Activated gamma-delta T cell (primary cell): ENCODE data around the gene FBXL16.
"Not testable (repeated sequence)": the region's sequence is repeated elsewhere in the genome, so short reads cannot be mapped to it uniquely, and the experiment has no call there.

Source experiments
- DNase-seq: peaks from one replicate; lab custom pipeline; 2025; lab: John Stamatoyannopoulos, UW

FBXL16 gene

GRCh38 chr16:692356-693108 is 13.1 kb downstream of the FBXL16 start:
- no peak for DNase-seq

DNA sequence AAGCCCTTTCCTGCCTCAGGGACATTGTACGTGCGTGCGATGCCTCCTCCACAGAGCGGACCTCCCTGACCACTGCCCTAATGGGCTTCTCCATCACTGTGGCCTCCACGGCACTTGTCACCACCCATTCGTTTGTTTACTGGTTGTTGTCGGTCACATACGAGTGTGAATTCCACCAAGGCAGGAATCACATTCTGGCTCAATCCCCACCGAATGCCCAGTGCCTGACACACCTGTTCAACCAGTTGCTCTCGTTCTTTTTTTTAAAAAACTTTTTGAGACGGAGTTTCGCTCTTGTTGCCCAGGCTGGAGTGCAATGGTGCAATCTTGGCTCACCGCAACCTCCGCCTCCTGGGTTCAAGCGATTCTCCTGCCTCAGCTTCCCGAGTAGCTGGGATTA is 14.4 kb downstream of the FBXL16 start:
- DNase-seq, result not testable (repeated sequence)

DNA sequence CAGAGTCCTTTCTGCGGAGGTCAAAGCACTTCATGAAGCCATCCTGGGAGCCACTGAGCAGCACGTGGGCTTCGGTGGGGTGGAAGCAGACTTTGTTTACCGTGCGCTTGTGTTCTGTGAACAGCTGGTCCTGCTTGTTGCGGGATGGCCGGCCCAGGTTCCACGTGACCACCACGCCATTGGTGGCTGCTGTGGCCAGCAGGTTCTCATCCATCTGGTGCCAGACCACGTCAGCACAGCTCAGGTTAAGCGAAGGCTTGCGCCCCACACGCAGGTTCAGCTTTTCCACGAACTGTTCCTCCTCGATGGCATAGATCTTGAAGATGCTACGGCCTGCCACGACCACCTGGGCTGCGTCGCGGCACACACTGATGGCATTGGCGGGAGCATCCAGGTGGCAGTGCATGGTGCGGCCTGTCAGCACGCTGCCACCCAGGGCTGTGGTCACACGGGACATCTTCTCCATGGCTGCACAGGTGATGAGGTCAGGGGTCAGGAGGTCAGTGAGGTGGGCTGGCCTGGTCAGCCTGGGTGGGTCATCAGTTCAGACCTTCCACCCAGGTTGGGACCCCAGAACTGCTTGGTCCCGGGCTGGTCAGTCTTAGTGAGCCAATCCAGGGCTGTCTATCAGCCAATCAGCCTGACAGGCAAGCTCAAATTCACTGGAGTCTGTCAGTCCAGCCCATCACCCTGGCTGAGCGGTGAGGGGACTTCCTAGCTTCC is 16.3 kb downstream of the FBXL16 start:
- DNase-seq, result no peak

GRCh38 chr16:687499-687898 is 18.1 kb downstream of the FBXL16 start:
- no peak for DNase-seq

- no peak for DNase-seq
These were observed 18.9 kb downstream of the FBXL16 start for GRCh38 chr16:686459-687260.

DNA sequence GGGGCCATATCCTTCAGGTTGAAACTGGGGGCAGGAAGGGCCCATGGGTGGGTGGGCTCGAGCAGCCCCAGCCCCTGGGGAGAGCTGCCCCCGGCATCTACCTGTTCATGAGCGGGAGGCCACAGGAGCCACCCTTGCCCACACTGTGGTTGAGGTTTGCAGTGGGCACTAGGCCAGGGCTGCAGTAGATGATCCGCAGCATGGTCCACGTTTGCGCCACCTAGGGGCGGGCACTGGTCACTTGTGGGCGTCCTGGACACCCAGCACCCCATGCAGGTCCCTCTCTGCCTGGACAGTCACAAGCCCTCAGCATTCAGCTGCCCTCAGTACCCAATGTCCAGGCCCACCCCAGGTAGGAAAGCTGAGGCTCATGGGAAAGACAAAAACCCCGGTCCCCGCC is 19.6 kb downstream of the FBXL16 start:
- no peak for DNase-seq

DNA sequence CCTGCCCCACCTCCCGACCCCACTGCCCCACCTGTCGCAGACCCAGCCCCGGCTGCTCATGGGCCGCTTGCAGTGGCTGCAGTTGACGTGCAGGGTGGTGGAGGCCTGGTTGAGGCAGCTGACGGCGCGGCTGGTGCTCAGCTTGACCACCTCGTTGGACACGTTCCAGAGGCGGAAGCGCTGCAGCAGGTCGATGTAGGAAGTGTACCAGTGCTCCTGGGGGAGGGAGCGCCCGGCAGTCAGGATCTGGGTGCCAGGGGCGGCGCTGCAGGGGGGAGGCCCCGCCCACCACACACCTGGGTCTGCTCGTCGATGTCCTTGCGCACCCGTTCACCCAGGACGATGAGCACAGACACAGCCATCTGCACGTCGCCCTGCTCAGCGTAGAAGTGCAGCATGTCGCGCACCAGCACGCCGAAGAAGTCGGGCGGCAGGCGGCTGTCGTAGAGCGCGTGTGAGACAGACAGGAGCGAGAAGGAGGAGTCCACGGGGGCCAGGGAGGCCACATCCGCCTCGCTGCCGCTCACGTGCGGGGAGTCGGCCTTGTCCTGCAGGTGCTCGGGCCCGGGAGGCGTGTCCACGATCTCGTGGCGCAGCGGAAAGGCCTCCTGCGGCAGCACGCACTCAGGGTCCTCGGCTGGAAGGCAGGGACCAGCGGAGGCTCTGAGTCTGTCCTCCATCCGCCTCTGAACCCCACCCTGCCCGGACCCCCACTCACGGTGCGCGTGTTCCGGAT is 20.5 kb downstream of the FBXL16 start:
- no peak for DNase-seq

DNA sequence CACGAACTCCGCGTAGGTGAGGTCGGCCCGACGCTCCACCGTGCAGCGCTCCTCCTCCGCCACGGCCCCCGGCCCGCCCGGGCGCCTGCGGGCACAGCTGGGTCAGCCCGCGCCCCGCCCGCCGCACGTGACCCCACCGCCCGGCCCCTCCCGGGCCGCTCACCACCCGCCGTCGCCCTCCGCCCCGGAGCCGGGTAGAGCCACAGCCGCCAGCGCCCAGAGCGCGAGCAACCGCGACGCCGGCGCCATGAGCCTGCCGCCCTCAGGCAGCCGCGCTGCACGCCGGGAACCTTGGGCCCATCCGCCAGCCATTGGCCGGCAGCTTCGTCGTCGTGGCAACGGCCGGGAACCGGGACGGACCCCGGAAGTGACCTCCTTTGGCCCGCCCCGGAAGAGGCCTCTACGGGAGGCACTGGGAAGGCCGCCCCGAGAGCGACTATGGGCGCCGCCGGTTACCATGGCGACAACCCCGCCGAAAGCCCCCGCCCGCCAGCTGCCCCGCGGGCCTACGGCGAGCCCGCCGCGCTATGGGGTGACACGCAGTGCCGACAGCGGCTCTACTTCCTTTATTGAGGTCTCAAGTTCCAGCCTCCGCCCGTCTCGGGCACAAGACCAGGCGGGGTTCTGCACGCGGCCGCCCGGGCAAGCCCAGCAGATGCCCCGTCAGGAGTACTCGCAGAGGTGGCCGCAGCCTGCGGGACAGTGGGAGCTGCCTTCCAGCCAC is 21.4 kb downstream of the FBXL16 start, which contains the start of gene JMJD8:
Gene JMJD8, minus strand, starts transcription at position 264 of the 724 bp plus-strand sequence. Its CDS starts 15 bp downstream, at position 249.
- DNase-seq, result peak; percentile 94

DNA sequence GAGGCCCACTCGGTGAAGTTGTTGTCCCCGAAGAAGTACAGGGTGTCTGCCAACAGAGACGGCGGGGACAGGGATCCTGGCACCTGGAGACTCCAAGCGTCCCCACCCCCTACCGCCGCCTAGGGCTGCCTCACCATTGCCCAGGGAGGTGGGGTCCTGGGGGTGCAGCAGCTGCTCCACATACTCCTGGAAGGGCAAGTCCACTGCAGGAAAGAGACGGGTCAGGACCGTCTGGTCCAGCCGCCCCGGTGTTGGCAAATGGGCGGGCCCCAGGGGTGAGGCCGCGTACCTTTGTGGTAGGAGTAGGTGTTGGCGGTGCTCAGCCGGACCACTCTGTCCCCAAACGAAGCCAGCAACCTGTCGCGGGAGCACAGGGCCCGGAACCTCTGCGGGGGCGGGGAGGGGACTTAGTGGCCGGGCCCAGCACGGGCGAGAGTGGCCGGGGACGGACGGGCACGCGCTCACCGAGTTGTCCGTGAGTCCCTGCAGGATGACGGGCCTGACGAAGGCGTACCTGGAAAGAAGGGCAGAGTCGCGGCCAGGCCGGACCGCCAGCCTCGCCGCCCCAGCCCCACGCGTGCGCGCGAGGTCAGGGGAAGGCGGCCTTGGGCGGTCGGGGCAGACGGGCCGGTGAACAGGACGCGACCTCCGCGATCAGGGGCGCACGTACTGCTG is 22.1 kb downstream of the FBXL16 start:
- DNase-seq, result no peak

GRCh38 chr16:682493-683395 is 22.9 kb downstream of the FBXL16 start:
- DNase-seq, result no peak

- DNase-seq, result no peak
These were observed 23.7 kb downstream of the FBXL16 start for GRCh38 chr16:681746-682427.

DNA sequence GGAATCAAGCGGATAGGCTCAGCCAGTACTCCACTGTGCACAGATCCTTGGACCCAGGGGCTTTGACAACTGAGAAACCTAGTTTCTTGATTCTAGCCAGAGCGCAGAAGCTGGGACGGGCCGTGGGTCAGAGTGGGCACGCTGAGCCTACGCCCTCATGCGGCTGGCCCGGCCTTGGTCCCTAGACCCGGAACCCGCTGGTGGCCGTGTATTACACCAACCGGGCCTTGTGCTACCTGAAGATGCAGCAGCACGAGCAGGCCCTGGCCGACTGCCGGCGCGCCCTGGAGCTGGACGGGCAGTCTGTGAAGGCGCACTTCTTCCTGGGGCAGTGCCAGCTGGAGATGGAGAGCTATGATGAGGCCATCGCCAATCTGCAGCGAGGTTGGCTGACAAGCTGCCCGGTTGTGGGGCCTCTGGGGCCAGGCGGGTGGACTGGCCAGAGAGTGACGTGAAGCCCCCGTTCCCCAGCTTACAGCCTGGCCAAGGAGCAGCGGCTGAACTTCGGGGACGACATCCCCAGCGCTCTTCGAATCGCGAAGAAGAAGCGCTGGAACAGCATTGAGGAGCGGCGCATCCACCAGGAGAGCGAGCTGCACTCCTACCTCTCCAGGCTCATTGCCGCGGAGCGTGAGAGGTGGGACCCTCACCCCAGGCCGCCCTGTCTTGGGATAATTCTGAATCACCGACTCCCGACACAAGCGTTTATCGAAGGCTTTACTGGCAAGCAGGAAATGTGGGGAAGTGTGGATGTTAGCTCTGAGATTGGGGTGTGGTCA is 24.4 kb downstream of the FBXL16 start:
- DNase-seq, result no peak

GRCh38 chr16:680625-680945 is 25.0 kb downstream of the FBXL16 start:
- no peak for DNase-seq

GRCh38 chr16:679814-680624 is 25.6 kb downstream of the FBXL16 start, which contains the start of gene STUB1:
TSS of gene STUB1 (plus strand) at chr16:680410. CDS start at chr16:680526, 116 bp downstream.
- peak; percentile 87 for DNase-seq

- DNase-seq, result no peak
These were observed 26.5 kb downstream of the FBXL16 start for GRCh38 chr16:678858-679813.
